KBM-7 (cell line): ENCODE results near the gene CCDC97.

Experiments
- DNase-seq: peaks from one replicate; pipeline ENCODE4 v3.0.0-alpha.2; 2015
- in situ Hi-C: fragments of 300-500 bp; cut with MboI; formaldehyde crosslinking; loops from 2 replicates; pipeline ENCODE4 v1.14.3; 2020; ENCODE audit warnings: low sequenced_read_pairs, low pct_unique_long_range_greater_than_20kb, mixed read lengths

CCDC97 gene

GRCh38 chr19:41318696-41319499 is 8.9 kb downstream of the CCDC97 start:
- DNase-seq: no peak
- in situ Hi-C loops: no loop called here

- in situ Hi-C loops: no loop called here
- DNase-seq: no peak
Observed at GRCh38 chr19:41319500-41320184, 9.7 kb downstream of the CCDC97 start.

GRCh38 chr19:41320185-41320518 is 10.2 kb downstream of the CCDC97 start:
- no peak for DNase-seq
- in situ Hi-C loops: no loop called here

GRCh38 chr19:41320568-41320967 is 10.6 kb downstream of the CCDC97 start:
- in situ Hi-C loops: no loop called here
- no peak for DNase-seq

GRCh38 chr19:41321204-41321599 is 11.2 kb downstream of the CCDC97 start:
- in situ Hi-C loops: no loop called here

DNA sequence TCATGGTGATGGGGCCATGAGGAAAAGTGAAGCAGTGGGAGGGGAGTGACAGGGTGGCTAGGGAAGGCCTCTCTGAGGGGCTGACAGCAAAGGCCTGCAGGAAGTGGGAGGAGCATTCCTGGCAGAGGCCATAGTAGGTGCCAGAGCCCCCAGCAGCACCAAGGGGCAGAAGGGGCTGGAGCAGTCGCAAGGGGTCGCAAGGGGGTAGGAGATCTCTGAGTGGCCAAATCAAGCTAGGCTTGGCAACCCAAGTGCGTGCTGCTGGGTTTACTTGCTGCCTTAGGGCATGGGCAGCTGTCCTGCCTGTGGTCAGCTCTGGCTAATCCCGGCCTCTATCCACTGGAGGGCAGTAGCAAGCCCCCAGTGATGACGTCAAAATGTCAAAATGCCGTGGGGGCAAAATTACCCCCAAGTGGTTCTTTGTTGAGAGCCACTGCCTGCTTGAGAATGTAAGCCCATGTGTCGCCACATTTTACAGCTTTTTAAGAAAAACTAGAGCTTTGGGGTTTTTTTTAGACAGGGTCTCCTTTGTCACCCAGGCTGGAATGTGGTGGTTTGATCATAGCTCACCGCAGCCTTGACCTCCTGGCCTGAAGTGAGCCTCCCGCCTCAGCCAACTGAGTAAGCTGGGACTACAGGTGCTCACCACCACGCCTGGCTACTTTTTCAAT is 11.8 kb downstream of the CCDC97 start:
- peak; percentile 44 for DNase-seq
- in situ Hi-C loops: no loop called here

More at GRCh38 chr19:41321204-41321599, 11.2 kb downstream of the CCDC97 start:
- DNase-seq: no peak

GRCh38 chr19:41322451-41322850 is 12.5 kb downstream of the CCDC97 start:
- DNase-seq: no peak
- in situ Hi-C loops: no loop called here

GRCh38 chr19:41323023-41323422 is 13.1 kb downstream of the CCDC97 start:
- no peak for DNase-seq
- in situ Hi-C loops: no loop called here

DNA sequence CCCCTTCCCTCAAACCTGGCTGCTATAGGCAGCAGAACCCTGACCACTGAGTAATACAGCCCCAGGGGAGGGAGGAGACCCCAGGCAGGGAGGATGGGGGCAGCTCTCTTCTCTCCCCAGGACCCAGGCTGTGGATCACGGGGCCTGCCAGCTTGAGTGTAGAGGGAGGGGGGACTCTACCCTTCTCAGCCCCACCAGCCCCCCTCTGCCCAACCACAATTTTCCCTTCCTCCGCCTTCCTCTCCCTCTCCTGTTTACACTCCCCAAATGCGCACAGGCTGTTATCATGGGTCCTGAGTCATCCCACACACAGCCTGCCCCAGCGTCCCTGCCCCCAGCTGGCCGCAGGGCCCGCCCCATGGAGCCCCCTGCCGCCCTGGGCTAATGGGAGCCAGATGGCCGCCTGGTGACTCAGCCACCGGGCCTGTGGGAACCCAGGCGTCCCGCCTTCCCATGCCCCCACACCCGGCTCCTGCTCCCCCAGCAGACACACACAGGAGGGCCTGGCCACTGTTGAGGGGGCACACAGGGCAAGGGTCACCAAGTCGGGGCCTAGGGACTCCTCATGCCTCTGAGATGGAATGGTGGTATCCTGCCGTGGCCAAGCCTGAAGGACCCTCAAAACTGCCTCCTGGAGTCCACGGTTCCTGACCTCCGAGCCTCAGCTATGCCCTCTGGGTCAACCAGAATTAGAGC is 13.6 kb downstream of the CCDC97 start:
- DNase-seq: peak; percentile 93
- in situ Hi-C loops: no loop called here

DNA sequence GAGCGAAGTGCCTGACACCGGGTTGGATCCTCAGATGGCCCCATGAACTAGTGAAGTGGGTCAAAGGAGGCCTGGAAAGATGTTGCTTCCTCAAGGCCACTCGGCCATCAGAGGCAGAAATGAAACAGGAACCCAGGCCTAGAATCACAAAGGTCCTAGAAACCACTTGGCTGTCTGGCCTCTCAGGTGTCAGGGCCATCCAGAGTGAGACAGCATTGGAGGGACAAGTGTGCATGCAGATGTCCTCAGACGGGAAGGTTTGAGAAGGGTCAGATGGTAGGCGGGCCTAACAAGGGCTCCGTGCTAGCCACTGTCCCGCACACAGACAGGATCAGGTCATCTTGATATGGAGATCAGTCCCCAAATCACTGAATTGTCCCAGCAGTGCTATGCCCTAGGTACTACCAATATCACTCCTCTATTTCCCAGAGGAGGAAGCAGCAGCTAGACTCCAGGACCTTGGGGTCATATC is 14.3 kb downstream of the CCDC97 start:
- in situ Hi-C loops: no loop called here
- no peak for DNase-seq

GRCh38 chr19:41324921-41325639 is 15.1 kb downstream of the CCDC97 start:
- DNase-seq: no peak
- in situ Hi-C loops: no loop called here

GRCh38 chr19:41325640-41325946 is 15.6 kb downstream of the CCDC97 start:
- in situ Hi-C loops: no loop called here

GRCh38 chr19:41325947-41326706 is 16.2 kb downstream of the CCDC97 start:
- in situ Hi-C loops: no loop called here
- DNase-seq: no peak

More at GRCh38 chr19:41325640-41325946, 15.6 kb downstream of the CCDC97 start:
- no peak for DNase-seq

DNA sequence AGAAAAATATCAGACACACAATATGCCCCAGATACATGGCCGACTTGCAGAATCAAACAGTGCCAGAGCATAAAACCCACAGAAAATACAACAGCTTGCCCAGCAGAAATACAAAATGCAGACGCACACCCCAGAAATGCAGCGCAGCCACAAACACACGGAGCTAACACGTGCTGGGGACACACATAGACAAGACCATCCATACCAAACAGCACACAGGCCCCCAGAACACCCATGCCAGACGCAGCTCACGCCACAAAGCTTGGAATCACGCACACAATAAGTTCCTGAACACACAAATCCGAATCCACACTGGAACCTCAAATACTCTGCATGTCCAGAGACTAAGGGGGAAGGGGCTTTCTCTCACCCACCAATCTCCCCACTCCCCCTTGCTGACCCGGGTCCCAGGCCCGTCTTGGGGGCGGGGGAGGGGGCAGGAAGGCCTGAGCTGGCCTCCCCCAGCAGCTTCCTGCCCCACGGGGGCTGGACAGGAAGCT is 17.2 kb downstream of the CCDC97 start:
- in situ Hi-C loops: no loop called here
- DNase-seq: no peak

GRCh38 chr19:41327576-41328156 is 17.7 kb downstream of the CCDC97 start:
- in situ Hi-C loops: no loop called here
- DNase-seq: peak; percentile 87

- no peak for DNase-seq
Observed at GRCh38 chr19:41328157-41328841, 18.3 kb downstream of the CCDC97 start.

DNA sequence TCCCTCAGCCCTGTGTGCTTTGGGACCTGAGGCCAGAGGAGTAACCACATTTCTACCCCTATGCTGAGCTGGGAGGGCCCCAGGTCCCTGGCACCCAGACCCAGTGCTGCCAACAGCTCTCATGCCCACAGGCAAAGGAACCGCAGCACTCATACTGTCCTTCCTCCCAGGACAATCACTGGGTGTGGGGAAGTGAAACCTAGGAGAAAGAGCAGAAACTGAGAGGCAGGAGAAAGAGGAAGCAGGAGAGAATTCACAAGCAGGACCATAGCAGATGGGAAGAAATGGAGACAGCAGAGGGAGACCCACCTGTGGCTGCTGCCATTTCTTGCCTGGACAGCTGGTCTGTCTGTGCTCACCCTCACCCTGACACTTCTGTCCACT is 18.9 kb downstream of the CCDC97 start:
- peak; percentile 81 for DNase-seq
- in situ Hi-C loops: no loop called here

More at GRCh38 chr19:41328157-41328841, 18.3 kb downstream of the CCDC97 start:
- in situ Hi-C loops: no loop called here
